A673 (cell line): ENCODE results near the gene SCUBE1. TPM values are rescaled to one million over a fixed set of nuclear protein-coding genes. Genes with fewer than 3 reads are reported as not detected.

Experiments used
- BruUV-seq: library from RNA; stranded (reverse); fragments of 400-500 nt; replicated peaks from 2 replicates; lab custom pipeline; 2021; lab: Mats Ljungman, UMichigan
- CTCF ChIA-PET: fragments of 300-600 bp; sonication (Branson Sonifier 250); formaldehyde crosslinking; loops from one replicate; lab custom pipeline; 2022; ENCODE audit warnings: antibody characterized with exemption; lab: Charles Lee
- POLR2A ChIA-PET: fragments of 300-600 bp; sonication (Branson Sonifier 250); formaldehyde crosslinking; loops from one replicate; lab custom pipeline; 2022; ENCODE audit warnings: antibody characterized with exemption; ENCODE audit not compliant: low non-redundant PET; lab: Charles Lee
- DNase-seq: peaks from one replicate; pipeline ENCODE4 v3.0.0-alpha.2; 2015; ENCODE audit warnings: low spot score
- H3K27ac ChIP-seq: fragments of 200-600 bp; sonication (generic); 2 replicates; pipeline ENCODE4 v1.5.1; 2016; ENCODE audit warnings: mixed run types, low read depth, mild to moderate bottlenecking, mixed read lengths, antibody characterized with exemption, low read length; ENCODE audit not compliant: poor library complexity, severe bottlenecking
- H3K27me3 ChIP-seq: fragments of 200-600 bp; sonication (generic); replicated peaks from 2 replicates; pipeline ENCODE4 v1.6.1; 2017; ENCODE audit warnings: mixed run types, low read depth, mild to moderate bottlenecking, mixed read lengths, antibody characterized with exemption, low read length; ENCODE audit not compliant: insufficient read depth, poor library complexity
- H3K36me3 ChIP-seq: fragments of 200-600 bp; sonication (generic); 2 replicates; pipeline ENCODE4 v1.6.1; 2016; ENCODE audit warnings: mixed run types, mild to moderate bottlenecking, mixed read lengths, antibody characterized with exemption, low read length; ENCODE audit not compliant: insufficient read depth, poor library complexity, severe bottlenecking
- H3K4me1 ChIP-seq: fragments of 200-600 bp; sonication (generic); 2 replicates; pipeline ENCODE4 v1.6.1; 2017; ENCODE audit warnings: mixed run types, mild to moderate bottlenecking, mixed read lengths, antibody characterized with exemption, low read length; ENCODE audit not compliant: insufficient read depth, poor library complexity, severe bottlenecking
- H3K4me3 ChIP-seq: fragments of 200-600 bp; sonication (generic); 2 replicates; pipeline ENCODE4 v1.5.1; 2016; ENCODE audit warnings: low read depth, mixed run types, mild to moderate bottlenecking, mixed read lengths, low read length; ENCODE audit not compliant: poor library complexity, severe bottlenecking
- H3K9me3 ChIP-seq: fragments of 200-600 bp; sonication (generic); 2 replicates; pipeline ENCODE4 v1.6.1; 2016; ENCODE audit warnings: mixed run types, low read depth, mild to moderate bottlenecking, mixed read lengths, antibody characterized with exemption, low read length; ENCODE audit not compliant: poor library complexity, severe bottlenecking
- EZH2 ChIP-seq: fragments of 200-600 bp; sonication (generic); IDR thresholded peaks from 2 replicates; pipeline ENCODE4 v1.6.1; 2017; ENCODE audit warnings: borderline replicate concordance, low read depth, mild to moderate bottlenecking, mixed read lengths, antibody characterized with exemption, low read length; ENCODE audit not compliant: poor library complexity, severe bottlenecking
- intact Hi-C: fragments of 100-400 bp; cut with micrococcal nuclease; formaldehyde crosslinking; loops from one replicate; pipeline ENCODE4 v1.10.0; 2022; ENCODE audit not compliant: unreplicated experiment
- total RNA-seq: library from RNA; stranded (reverse); gene quantifications from 2 replicates; pipeline ENCODE4 v1.2.3, GENCODE V29; 2021
- TF ChIP-seq, protein P1 (sequence below): fragments of 300-800, 200-600 bp; sonication (generic); conservative IDR thresholded peaks from 2 replicates; pipeline ENCODE4 v1.5.1; 2017; ENCODE audit warnings: low read depth, mild to moderate bottlenecking, antibody characterized with exemption, low read length, moderate library complexity, mixed read lengths

The SCUBE1 gene
- total RNA-seq, 1 experiment from 2014 or later, result 0.24 TPM

DNA sequence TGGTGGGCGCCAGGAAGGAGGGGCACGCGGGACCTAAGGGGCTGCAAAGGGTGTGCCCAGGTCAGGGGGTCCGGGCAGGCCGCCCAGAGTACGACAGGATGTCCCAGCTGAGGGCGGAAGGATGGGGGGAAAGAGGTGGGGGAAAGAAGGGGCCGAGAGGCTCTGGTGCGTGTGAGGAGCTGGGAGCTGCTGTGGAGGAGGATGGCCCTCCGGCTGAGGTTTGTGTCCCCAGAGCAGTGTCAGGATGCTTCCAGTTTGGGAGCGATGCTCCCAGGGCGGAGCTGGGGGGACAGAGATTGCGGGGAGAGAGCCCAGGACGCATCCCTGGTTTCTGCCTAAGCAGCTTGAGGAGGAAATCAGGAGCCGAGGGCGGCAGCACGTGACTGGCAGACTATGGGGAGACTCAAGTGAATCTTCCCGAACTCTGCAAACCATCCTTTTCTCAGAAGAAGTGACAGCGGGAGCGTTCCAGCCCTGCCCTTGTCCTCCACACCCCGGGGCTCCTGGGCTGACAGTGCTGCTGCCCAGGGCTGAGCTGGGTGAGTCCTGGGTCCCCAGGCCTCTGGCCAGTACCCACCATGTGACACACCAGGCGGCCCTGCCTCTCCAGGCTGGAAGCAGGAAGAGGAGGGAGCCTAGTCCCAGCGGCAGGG is 136.5 kb downstream of the SCUBE1 start:
- Histone ChIP-seq H3K9me3 (no peaks in the 10 kb centered on the region), H3K27me3 (no peaks in the 10 kb centered on the region), H3K4me1 (no peaks in the 10 kb centered on the region), H3K27ac (no peak overlapping the region), H3K36me3 (no peaks in the 10 kb centered on the region), H3K4me3 (no peak overlapping the region)
- POLR2A ChIA-PET, result no interaction called here
- DNase-seq, result no peak
- CTCF ChIA-PET, result no interaction called here
- TF ChIP-seq, protein P1, sequence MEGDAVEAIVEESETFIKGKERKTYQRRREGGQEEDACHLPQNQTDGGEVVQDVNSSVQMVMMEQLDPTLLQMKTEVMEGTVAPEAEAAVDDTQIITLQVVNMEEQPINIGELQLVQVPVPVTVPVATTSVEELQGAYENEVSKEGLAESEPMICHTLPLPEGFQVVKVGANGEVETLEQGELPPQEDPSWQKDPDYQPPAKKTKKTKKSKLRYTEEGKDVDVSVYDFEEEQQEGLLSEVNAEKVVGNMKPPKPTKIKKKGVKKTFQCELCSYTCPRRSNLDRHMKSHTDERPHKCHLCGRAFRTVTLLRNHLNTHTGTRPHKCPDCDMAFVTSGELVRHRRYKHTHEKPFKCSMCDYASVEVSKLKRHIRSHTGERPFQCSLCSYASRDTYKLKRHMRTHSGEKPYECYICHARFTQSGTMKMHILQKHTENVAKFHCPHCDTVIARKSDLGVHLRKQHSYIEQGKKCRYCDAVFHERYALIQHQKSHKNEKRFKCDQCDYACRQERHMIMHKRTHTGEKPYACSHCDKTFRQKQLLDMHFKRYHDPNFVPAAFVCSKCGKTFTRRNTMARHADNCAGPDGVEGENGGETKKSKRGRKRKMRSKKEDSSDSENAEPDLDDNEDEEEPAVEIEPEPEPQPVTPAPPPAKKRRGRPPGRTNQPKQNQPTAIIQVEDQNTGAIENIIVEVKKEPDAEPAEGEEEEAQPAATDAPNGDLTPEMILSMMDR, result no peak
- TF ChIP-seq EZH2, result no peak
- intact Hi-C loops, result no loop called here
- BruUV-seq, result no TSS peak

DNA sequence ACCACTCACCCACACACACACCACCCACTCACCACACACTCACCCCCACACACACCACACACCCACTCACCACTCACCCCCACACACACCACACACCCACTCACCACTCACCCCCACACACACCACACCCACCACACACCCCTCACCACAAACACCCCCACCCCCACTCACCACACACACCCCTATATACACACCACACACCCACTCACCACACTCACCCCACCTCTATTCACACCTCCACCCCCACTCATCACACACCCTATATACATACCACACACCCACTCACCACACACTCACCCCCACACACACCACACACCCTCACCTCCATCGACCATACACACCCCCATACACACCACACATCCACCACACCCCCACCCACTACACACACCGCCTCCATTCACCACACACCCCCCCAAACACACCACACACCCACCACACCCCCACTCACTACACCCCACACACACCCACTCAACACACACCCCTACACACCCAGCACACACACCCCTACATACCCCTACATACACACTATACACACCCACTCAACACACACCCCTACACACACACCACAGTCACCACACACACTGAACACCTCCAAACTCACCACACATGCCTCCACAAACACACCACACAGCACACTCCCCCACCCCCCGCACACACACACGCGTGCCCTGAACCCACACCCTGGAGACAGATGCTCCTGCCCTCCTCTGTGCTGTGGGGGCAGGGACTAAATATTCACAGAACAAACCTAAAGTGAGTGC is 137.2 kb downstream of the SCUBE1 start:
- Histone ChIP-seq H3K4me3 (no peak overlapping the region), H3K9me3 (no peaks in the 10 kb centered on the region), H3K36me3 (no peaks in the 10 kb centered on the region), H3K27me3 (no peaks in the 10 kb centered on the region), H3K4me1 (no peaks in the 10 kb centered on the region), H3K27ac (no peak overlapping the region)
- no TSS peak for BruUV-seq
- DNase-seq, result no peak
- TF ChIP-seq, protein P1, result no peak
- no peak for TF ChIP-seq EZH2
- CTCF ChIA-PET, result no interaction called here
- POLR2A ChIA-PET, result no interaction called here
- intact Hi-C loops, result no loop called here

DNA sequence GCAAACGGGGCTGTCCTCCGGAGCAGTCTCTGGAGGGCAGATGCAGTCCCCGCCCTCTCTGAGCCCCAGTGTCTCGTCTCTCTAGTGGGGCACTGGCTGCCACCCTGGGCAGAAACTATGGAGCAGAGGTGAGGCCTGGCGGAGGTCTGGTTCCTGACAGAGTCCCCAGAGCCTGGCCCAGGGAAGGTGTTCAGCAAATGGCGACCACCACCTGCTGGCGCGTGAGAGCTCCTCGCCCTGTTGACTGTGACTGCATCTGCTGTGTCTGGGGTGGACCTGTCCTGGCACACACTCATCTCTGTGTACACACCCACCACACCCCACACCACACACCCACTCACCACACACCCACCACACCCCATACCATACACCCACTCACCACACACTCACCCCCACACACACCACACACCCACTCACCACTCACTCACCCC is 137.9 kb downstream of the SCUBE1 start:
- Histone ChIP-seq H3K27me3 (no peaks in the 10 kb centered on the region), H3K27ac (no peak overlapping the region), H3K36me3 (no peaks in the 10 kb centered on the region), H3K4me1 (no peaks in the 10 kb centered on the region), H3K4me3 (no peak overlapping the region), H3K9me3 (no peaks in the 10 kb centered on the region)
- BruUV-seq, result no TSS peak
- intact Hi-C loops, result no loop called here
- TF ChIP-seq EZH2, result no peak
- TF ChIP-seq, protein P1, result no peak
- DNase-seq, result no peak
- CTCF ChIA-PET, result no interaction called here
- POLR2A ChIA-PET, result interaction anchor here (0.7 kb wide), 1 partner anchor 18 kb away, joined by 3 read pairs; no protein-coding TSS in a partner anchor
